Measurements from ENCODE around the gene ACTR3.

- TF ChIP-seq POLR2A (IDR thresholded peaks at IDR 0.05; ENCODE audit: low read depth) (no peak), CTCF (IDR thresholded peaks at IDR 0.05) (no peak), POLR2AphosphoS5 (IDR thresholded peaks at IDR 0.05) (no peak), EP300 (IDR thresholded peaks at IDR 0.05) (no peak)
These were observed 2.7 kb upstream of the ACTR3 start for GRCh38 chr2:113887009-113887792.
